HepG2 (cell line): ENCODE results near the gene GAS2L1. TPM values are rescaled to one million over a fixed set of nuclear protein-coding genes. Genes with fewer than 3 reads are reported as not detected.

Experiments used
- ATF7-NPFF ChIP-seq: sonication (generic); formaldehyde crosslinking; IDR thresholded peaks from 2 replicates; pipeline ENCODE4 v1.8.1; 2023; ENCODE audit warnings: mild to moderate bottlenecking, low read depth, missing genetic modification reagents, moderate library complexity
- ELF3 ChIP-seq: IDR thresholded peaks from 2 replicates; pipeline ENCODE4 v1.6.1; 2016; ENCODE audit warnings: missing genetic modification reagents, missing compliant biosample characterization
- NR0B2 ChIP-seq: sonication (generic); formaldehyde crosslinking; IDR thresholded peaks from 2 replicates; pipeline ENCODE4 v1.4.0; 2020; ENCODE audit warnings: mild to moderate bottlenecking, missing genetic modification reagents
- PHF8 ChIP-seq: sonication (generic); formaldehyde crosslinking; IDR thresholded peaks from 2 replicates; pipeline ENCODE4 v1.5.0; 2020; ENCODE audit warnings: missing genetic modification reagents
- POGK ChIP-seq: sonication (generic); formaldehyde crosslinking; conservative IDR thresholded peaks from 2 replicates; pipeline ENCODE4 v1.8.0; 2022; ENCODE audit warnings: mild to moderate bottlenecking, moderate library complexity, missing genetic modification reagents
- RBFOX2 ChIP-seq: fragments of 200-400 bp; formaldehyde crosslinking; IDR thresholded peaks from 2 replicates; pipeline ENCODE4 v1.6.1; 2017; ENCODE audit warnings: low read depth, mild to moderate bottlenecking, low read length
- SP5 ChIP-seq: IDR thresholded peaks from 2 replicates; pipeline ENCODE4 v1.6.1; 2016; ENCODE audit warnings: low read depth, borderline replicate concordance
- ZC3H4 ChIP-seq: sonication (generic); formaldehyde crosslinking; IDR thresholded peaks from 2 replicates; pipeline ENCODE4 v1.4.0; 2020; ENCODE audit warnings: missing genetic modification reagents, borderline replicate concordance
- ZMYM4 ChIP-seq: sonication (generic); formaldehyde crosslinking; IDR thresholded peaks from 2 replicates; pipeline ENCODE4 v1.8.1; 2023; ENCODE audit warnings: mild to moderate bottlenecking, missing genetic modification reagents
- polyA plus RNA-seq, 8 experiments: library from polyadenylated mRNA; depleted of rRNA in 3 of 8; stranded (reverse) in 7 of 8; unstranded in 1 of 8; fragments of >200 nt; fragmentation: Illumina TruSeq in 4 of 8; extraction: Trizol in 4 of 8; gene quantifications; 2 replicates each; pipeline versions ENCODE4 v1.2.1 to v1.2.3, GENCODE V29; 2011 to 2016; ENCODE audit warnings: low read depth in 4 of 8, missing spikeins in 1 of 8, mixed read lengths in 1 of 8; ENCODE audit not compliant: insufficient read depth in 1 of 8
- total RNA-seq, 5 experiments: library from RNA; depleted of rRNA; stranded (reverse); fragments of >200 nt; fragmentation: Illumina TruSeq; extraction: Trizol; gene quantifications; 2 replicates each; pipeline ENCODE4 v1.2.3, GENCODE V29; 2016; ENCODE audit warnings: low read depth in 1 of 5
- TF ChIP-seq, protein P1 (sequence below): fragments of 450-650 bp; IDR thresholded peaks from 2 replicates; pipeline ENCODE4 v1.6.1; 2017
- TF ChIP-seq, protein P2 (sequence below): IDR thresholded peaks from 2 replicates; pipeline ENCODE4 v1.6.1; 2012; ENCODE audit warnings: inconsistent platforms
- TF ChIP-seq, protein P3 (sequence below): sonication (generic); formaldehyde crosslinking; IDR thresholded peaks from 2 replicates; pipeline ENCODE4 v1.4.0; 2020; ENCODE audit warnings: missing genetic modification reagents

GAS2L1 gene
- total and polyA plus RNA-seq, 2 of the 13 experiments (the other 11 are each of a cell fraction or from before 2014, with no cell fraction given), result 1.8 to 3.3 TPM

DNA sequence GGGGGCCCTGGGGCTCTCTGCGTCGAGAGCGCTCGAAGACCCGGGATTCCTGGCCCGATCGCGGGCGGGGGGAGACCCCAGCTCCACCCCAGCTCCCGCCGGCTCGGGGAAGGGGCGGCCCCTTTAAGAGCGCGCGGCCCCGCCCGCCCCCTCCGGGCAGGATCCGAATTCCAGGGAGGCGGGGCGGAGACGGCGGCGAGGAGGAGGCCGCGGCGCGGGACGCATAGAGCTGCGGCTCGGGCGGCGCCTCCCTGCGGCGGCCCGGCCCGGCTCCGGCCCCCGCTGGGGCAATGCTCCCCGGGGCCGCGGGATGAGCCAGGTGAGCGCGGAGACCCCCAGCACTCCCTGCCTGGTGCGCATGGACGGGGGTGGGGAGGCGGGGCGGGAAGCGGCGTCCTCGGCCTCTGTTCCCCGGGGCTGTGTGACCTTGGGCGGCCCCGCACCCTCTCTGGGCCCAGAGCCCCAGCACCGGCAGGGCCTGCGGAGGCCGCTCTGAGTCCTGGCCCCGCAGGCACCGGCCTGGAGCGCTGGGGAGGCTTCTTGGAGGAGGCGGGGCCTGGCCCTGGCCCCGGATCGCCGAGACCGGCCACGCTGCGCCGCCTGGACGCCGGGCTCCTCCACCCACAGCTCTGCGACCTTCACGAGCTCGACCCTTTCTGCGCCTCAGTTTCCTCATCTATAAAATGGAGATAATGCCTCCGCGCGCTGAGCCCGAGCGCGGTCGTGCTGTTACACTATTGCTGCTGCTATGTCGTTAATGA lies 565 bp downstream of the GAS2L1 start (continued):
- TF ChIP-seq POGK (CRISPR knock-in tag) (peak; percentile 8; the same call in 1 of the 2 replicates), ATF7-NPFF (CRISPR knock-in tag) (0 out of 2 replicates have a peak, but pooled peaks have one; percentile 22), SP5 (CRISPR knock-in tag) (peak; percentile 69), ZC3H4 (CRISPR knock-in tag) (no peak), RBFOX2 (peak; percentile 41; the same call in 1 of the 2 replicates), ZMYM4 (CRISPR knock-in tag) (peak; percentile 34; the same call in 1 of the 2 replicates), PHF8 (CRISPR knock-in tag) (peak; percentile 22), ELF3 (CRISPR knock-in tag) (no peak), NR0B2 (0 out of 2 replicates have a peak, but pooled peaks have one; percentile 13)
- TF ChIP-seq, protein P1, sequence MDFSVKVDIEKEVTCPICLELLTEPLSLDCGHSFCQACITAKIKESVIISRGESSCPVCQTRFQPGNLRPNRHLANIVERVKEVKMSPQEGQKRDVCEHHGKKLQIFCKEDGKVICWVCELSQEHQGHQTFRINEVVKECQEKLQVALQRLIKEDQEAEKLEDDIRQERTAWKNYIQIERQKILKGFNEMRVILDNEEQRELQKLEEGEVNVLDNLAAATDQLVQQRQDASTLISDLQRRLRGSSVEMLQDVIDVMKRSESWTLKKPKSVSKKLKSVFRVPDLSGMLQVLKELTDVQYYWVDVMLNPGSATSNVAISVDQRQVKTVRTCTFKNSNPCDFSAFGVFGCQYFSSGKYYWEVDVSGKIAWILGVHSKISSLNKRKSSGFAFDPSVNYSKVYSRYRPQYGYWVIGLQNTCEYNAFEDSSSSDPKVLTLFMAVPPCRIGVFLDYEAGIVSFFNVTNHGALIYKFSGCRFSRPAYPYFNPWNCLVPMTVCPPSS, result no peak
- TF ChIP-seq, protein P2, sequence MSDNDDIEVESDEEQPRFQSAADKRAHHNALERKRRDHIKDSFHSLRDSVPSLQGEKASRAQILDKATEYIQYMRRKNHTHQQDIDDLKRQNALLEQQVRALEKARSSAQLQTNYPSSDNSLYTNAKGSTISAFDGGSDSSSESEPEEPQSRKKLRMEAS, result peak; percentile 45; the same call in 1 of the 2 replicates
- TF ChIP-seq, protein P3, sequence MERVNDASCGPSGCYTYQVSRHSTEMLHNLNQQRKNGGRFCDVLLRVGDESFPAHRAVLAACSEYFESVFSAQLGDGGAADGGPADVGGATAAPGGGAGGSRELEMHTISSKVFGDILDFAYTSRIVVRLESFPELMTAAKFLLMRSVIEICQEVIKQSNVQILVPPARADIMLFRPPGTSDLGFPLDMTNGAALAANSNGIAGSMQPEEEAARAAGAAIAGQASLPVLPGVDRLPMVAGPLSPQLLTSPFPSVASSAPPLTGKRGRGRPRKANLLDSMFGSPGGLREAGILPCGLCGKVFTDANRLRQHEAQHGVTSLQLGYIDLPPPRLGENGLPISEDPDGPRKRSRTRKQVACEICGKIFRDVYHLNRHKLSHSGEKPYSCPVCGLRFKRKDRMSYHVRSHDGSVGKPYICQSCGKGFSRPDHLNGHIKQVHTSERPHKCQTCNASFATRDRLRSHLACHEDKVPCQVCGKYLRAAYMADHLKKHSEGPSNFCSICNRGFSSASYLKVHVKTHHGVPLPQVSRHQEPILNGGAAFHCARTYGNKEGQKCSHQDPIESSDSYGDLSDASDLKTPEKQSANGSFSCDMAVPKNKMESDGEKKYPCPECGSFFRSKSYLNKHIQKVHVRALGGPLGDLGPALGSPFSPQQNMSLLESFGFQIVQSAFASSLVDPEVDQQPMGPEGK (CRISPR knock-in tag), result peak; percentile 73; the same call in 1 of the 2 replicates
